LoVo (cell line): Measurements from ENCODE around the gene TMEM37.

ENCODE experiments used
- DNase-seq: peaks from one replicate; pipeline ENCODE4 v3.0.0-alpha.2; 2016; ENCODE audit warnings: low spot score

The TMEM37 gene

DNA sequence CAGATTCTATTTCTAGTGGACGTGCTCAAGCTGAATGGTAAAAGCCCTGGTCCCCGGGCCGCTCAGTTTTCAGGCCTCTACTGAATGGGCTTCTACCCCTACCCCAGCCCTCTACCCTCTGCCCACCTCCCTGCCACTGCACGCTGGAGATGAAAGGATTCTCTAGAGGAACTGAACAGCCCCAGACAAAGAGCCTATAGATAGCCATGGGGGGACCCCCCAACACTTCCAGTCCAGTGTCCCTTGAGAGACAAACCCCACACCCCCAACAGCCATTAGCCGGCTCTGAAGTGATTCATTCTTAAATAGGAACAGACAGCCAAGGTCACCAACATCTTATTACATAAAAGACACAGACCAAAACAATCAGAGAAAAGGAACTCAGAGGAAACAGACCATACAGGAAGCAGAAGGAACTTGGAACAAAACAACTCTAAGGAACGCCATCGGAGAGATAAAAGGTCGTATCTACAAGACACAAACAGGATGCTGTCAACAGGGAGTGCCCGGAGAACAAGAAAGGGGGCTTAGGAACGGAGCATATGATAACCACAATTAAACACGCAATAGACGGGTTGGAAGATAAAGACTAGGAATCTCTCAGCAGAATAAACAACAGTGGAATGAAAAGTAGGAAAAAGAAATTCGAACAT is 23.5 kb downstream of the TMEM37 start:
- DNase-seq = no peak

DNA sequence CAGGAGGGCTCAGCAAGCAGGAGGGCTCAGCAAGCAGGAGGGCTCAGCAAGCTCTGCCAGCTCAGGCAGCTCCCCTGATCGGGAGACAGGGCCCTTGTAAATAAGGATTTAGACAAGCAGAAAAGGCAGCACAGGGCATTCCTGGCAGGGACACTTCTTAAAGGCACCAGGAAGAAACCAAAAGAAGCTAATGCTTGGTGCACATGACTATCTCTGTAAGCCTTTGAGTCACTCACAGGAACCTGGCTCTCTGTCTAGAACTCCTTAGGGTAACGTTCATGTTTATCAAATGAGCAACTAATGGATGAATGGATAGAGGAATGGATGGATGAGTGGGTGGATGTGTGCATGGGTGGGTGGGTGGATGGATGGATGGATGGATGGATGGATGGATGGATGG is 28.4 kb downstream of the TMEM37 start:
- DNase-seq = no peak

DNA sequence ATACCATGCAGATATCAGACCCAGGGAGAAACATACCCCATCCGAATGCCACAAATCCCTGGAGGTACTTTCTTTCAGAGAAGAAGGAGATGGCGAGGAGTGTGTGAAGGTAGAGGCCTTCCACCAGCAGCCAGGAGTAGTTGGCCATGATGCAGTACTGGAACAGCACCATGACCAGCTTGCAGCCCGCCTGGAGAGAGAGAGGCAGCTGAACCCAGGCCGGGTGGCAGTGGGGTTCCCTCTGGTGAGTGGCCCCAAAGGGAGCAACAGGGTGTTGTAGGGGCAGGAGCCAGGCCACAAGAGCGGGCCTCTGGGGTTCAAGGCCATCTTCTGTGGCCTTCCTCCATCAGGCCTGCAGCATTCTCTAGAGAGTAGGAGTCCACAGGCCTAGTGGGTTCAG is 30.2 kb downstream of the TMEM37 start:
- DNase-seq = no peak

GRCh38 chr2:119462574-119462973 is 30.9 kb downstream of the TMEM37 start:
- DNase-seq = no peak

- no peak for DNase-seq
These were observed 31.5 kb downstream of the TMEM37 start for GRCh38 chr2:119463136-119463535.

GRCh38 chr2:119463990-119464389 is 32.3 kb downstream of the TMEM37 start:
- DNase-seq = no peak

- DNase-seq = no peak
These were observed 33.3 kb downstream of the TMEM37 start for GRCh38 chr2:119464981-119465380.

- no peak for DNase-seq
These were observed 34.0 kb downstream of the TMEM37 start for GRCh38 chr2:119465687-119466086.

DNA sequence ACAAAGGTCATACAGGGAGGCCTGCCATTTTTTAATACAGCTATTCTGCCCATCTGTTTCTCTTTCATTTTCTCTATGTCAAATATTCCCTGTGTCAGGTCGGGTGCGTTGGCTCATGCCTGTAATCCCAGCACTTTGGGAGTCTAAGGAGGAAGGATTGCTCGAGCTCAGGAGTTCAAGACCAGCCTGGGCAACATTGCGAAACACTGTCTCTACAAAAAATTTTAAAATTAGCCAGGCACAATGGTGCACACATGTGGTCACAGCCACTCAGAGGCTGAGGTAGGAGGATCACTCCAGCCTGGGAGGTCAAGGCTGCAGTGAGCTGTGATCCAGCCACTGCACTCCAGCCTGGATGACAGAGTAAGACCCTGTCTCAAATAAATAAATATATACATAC is 34.7 kb downstream of the TMEM37 start:
- no peak for DNase-seq

- no peak for DNase-seq
These were observed 36.7 kb downstream of the TMEM37 start for GRCh38 chr2:119468154-119468955.

DNA sequence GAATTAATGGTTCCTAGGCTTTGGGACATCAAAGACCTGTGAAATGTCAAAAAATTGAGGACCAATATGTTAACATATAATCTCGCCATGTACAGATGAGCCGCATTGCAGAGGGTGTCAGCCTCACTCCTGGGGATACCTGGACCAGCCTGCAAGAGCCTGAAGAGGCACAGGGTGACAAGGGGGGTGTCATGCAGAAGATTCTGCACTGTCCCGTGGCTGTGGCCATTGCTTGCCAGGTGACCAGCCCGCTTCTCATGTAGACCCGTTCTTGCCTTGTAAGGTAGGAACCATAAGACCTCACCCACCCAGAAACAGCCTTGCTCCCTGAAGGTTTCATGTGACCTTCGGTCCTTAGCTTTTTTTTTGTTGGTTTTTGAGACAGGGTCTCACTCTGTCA is 37.5 kb downstream of the TMEM37 start:
- DNase-seq = no peak

GRCh38 chr2:119469661-119470297 is 38.1 kb downstream of the TMEM37 start:
- DNase-seq = no peak

GRCh38 chr2:119472749-119473148 is 41.1 kb downstream of the TMEM37 start:
- DNase-seq = no peak

DNA sequence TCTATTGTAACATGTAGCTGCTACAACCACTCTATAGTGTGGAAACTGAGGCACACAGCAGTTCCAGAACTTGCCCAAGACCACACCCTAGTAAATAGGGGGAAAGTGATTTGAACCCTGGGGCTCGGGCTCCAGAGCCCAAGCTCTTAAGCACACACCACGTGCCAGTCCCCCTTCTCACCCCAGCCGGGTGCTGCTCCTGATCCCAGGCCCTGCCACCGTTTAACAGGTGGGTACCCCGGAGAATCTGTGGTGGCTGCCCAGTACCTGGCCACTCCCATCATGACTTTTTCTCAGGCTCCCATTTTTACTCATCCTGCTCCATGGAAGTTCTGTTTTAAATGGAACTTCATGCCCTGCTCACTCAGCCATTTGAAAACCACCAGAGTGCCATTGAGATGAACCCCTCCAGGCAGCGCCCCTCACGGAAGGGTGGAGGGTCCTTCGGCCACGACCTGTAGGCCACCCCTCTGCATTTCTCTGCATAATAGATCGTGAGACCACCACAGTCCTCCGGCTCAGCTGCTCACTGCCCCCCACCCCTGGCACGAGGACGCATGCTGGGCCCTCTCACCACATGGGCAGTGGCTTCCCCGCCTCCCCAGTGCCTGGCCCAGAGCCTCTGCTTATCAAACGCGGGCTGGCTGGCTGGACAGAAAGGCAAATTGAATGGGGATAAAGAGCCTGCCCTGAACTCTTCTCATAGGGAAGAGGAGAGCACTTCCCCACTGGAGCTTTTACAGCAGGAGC is 42.1 kb downstream of the TMEM37 start:
- DNase-seq = no peak

GRCh38 chr2:119474371-119475224 is 42.9 kb downstream of the TMEM37 start:
- DNase-seq = no peak

- DNase-seq = no peak
These were observed 43.7 kb downstream of the TMEM37 start for GRCh38 chr2:119475225-119475856.

GRCh38 chr2:119475857-119476244 is 44.2 kb downstream of the TMEM37 start:
- DNase-seq = no peak

DNA sequence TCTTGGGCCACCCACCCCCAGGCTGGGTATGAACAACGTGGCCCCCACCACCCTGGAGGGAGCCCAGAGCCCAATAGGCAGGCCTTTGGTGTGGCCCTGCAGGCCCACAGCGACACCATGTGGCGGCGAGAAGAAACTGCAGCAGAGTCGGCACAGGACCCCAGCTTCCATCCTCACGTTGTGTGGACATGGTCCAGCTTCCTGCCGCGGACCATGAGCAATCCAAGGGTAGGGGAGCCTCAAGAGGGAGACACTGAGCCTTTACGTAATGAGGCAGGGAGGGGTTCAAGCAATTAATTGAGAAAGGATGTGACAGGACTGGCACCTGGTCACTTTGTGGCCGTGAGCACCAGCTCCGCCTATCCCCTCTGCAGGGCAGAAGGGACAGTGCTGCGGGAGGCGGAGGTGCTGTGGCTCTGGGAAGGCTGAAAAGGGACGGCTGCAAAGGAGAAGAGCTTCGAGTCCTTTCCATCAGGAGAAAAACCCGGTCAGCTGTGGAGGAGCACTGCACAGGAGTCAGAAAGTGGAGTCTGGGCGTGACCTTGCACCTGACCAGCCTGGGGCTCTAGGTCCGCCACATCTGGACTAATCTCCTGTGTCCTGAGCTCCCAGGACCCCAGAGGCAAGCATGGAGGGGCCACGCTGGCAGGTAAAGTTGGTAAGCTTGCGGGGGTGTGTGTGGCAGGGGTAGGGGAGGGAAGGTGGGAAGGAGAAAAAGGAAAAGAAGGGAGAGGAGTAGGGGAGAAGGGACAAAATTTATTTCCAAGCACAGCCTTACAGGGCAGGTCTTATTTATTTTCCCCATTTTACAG is 44.9 kb downstream of the TMEM37 start:
- DNase-seq = peak; percentile 68

DNA sequence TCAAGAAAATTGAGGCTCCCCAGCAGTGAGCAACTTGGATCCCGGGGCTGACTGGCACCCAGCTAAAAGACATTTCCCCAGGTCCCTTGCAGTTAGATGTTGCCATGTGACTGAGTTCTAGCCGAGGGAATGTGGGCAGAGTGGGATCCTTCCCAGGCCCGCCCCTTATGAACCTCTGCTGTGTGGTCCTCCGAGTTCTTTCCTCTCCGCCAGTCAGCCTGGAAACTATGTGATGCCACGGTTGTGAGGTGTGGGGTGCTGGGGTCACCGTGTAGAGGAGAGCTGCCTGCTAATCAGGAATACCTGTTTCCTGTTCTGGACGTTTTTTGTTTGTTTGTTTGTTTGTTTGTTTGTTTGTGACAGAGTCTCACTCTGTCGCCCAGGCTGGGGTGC is 45.5 kb downstream of the TMEM37 start:
- no peak for DNase-seq
